SK-N-SH (cell line): Measurements from ENCODE around the gene GSK3B. TPM values are rescaled to one million over a fixed set of nuclear protein-coding genes. Genes with fewer than 3 reads are reported as not detected.
"Not testable (repeated sequence)": the region's sequence is repeated elsewhere in the genome, so short reads cannot be mapped to it uniquely, and the experiment has no call there.

ENCODE experiments used
- CTCF ChIA-PET: fragments of 300-600, 350-600 bp; formaldehyde crosslinking; extraction: SDS; loops from one replicate; lab custom pipeline; 2021; lab: Yijun Ruan, JAX
- POLR2A ChIA-PET: fragments of 350-600 bp; sonication (Branson Sonifier 250); formaldehyde crosslinking; extraction: SDS; loops from one replicate; lab custom pipeline; 2020; ENCODE audit warnings: antibody characterized with exemption, inconsistent platforms; lab: Yijun Ruan, JAX
- DNase-seq: peaks from one replicate; pipeline ENCODE4 v3.0.0; 2012
- H2AFZ ChIP-seq: fragments of 200-600 bp; sonication (generic); 2 replicates; pipeline ENCODE4 v1.8.1; 2016; ENCODE audit warnings: antibody characterized with exemption, mild to moderate bottlenecking, low read depth
- H3F3A ChIP-seq: fragments of 200-600 bp; sonication (generic); replicated peaks from 2 replicates; pipeline ENCODE3; 2016; ENCODE audit warnings: antibody characterized with exemption, mild to moderate bottlenecking; ENCODE audit not compliant: insufficient read depth
- H3K27ac ChIP-seq, 2 experiments: fragments of 200-500 bp in 1 of 2; fragments of 200-600 bp in 1 of 2; sonication (Bioruptor generic) in 1 of 2; sonication (generic), shearing (Covaris generic) in 1 of 2; 2 replicates each; pipeline versions ENCODE4 v1.5.1 to v1.6.1; 2014 to 2016; ENCODE audit warnings: low read depth in 2 of 2, inconsistent platforms in 1 of 2, low read length in 1 of 2, mild to moderate bottlenecking in 1 of 2, mixed read lengths in 1 of 2
- H3K27me3 ChIP-seq: fragments of 200-600 bp; sonication (generic), shearing (Covaris generic); 2 replicates; pipeline ENCODE4 v1.6.1; 2016; ENCODE audit warnings: mixed run types; ENCODE audit not compliant: insufficient read depth
- H3K36me3 ChIP-seq, 2 experiments: fragments of 200-500 bp in 1 of 2; fragments of 200-600 bp in 1 of 2; sonication (Bioruptor generic) in 1 of 2; sonication (generic) in 1 of 2; replicated peaks in 1 of 2; 2 replicates each; pipeline versions ENCODE3 to v1.5.1; 2014 to 2016; ENCODE audit warnings: low read length in 1 of 2, mild to moderate bottlenecking in 1 of 2; ENCODE audit not compliant: insufficient read depth in 2 of 2, control insufficient read depth in 1 of 2
- H3K4me1 ChIP-seq, 2 experiments: fragments of 200-500 bp in 1 of 2; fragments of 200-600 bp in 1 of 2; sonication (Bioruptor generic) in 1 of 2; sonication (generic), shearing (Covaris generic) in 1 of 2; 2 replicates each; pipeline versions ENCODE4 v1.5.1 to v1.6.1; 2014 to 2016; ENCODE audit warnings: low read depth in 1 of 2, low read length in 1 of 2, mixed run types in 1 of 2; ENCODE audit not compliant: insufficient read depth in 2 of 2, control insufficient read depth in 1 of 2
- H3K4me2 ChIP-seq: fragments of 200-600 bp; sonication (generic), shearing (Covaris generic); 2 replicates; pipeline ENCODE4 v1.6.1; 2017; ENCODE audit warnings: mixed run types
- H3K4me3 ChIP-seq, 2 experiments: fragments of 200-500 bp in 1 of 2; fragments of 200-600 bp in 1 of 2; sonication (Bioruptor generic) in 1 of 2; sonication (generic), shearing (Covaris generic) in 1 of 2; 2 replicates each; pipeline versions ENCODE4 v1.5.1 to v1.8.1; 2014 to 2016; ENCODE audit warnings: low read depth in 2 of 2, inconsistent platforms in 1 of 2, low read length in 1 of 2, mild to moderate bottlenecking in 1 of 2, mixed read lengths in 1 of 2, moderate library complexity in 1 of 2
- H3K79me2 ChIP-seq: fragments of 200-600 bp; sonication (generic); 2 replicates; pipeline ENCODE4 v1.8.1; 2017; ENCODE audit warnings: mild to moderate bottlenecking; ENCODE audit not compliant: insufficient read depth
- H3K9ac ChIP-seq: fragments of 200-600 bp; sonication (generic); 2 replicates; pipeline ENCODE4 v1.6.1; 2017; ENCODE audit warnings: mixed run types
- H3K9me2 ChIP-seq: fragments of 200-600 bp; sonication (generic); 2 replicates; pipeline ENCODE4 v1.6.1; 2017; ENCODE audit warnings: mixed run types
- H3K9me3 ChIP-seq: fragments of 200-600 bp; sonication (generic); 2 replicates; pipeline ENCODE4 v1.6.1; 2017; ENCODE audit warnings: mixed run types, mild to moderate bottlenecking, moderate library complexity
- H4K20me1 ChIP-seq: fragments of 200-600 bp; sonication (generic); 2 replicates; pipeline ENCODE4 v1.6.1; 2017; ENCODE audit warnings: mild to moderate bottlenecking, mixed run types; ENCODE audit not compliant: insufficient read depth
- CHD2 ChIP-seq: fragments of 150-350 bp; IDR thresholded peaks from 2 replicates; pipeline ENCODE4 v1.6.1; 2018; ENCODE audit warnings: low read length; ENCODE audit not compliant: partially characterized antibody
- ELF1 ChIP-seq: IDR thresholded peaks from 2 replicates; pipeline ENCODE4 v1.4.0; 2012
- FOXM1 ChIP-seq: IDR thresholded peaks from 2 replicates; pipeline ENCODE4 v1.4.0; 2012; ENCODE audit warnings: low read depth, mild to moderate bottlenecking
- JUND ChIP-seq: IDR thresholded peaks from 2 replicates; pipeline ENCODE4 v1.4.0; 2012
- MXI1 ChIP-seq: IDR thresholded peaks from 2 replicates; pipeline ENCODE4 v1.6.1; 2012; ENCODE audit warnings: mild to moderate bottlenecking, low read depth, low read length, improper control_type of control experiment
- POLR2AphosphoS5 ChIP-seq: IDR thresholded peaks from 2 replicates; pipeline ENCODE4 v1.6.1; 2012; ENCODE audit warnings: low read depth, low read length
- RFX5 ChIP-seq: IDR thresholded peaks from 2 replicates; pipeline ENCODE4 v1.6.1; 2012; ENCODE audit warnings: mild to moderate bottlenecking, improper control_type of control experiment, low read length
- SIN3A ChIP-seq: IDR thresholded peaks from 2 replicates; pipeline ENCODE4 v1.6.1; 2012; ENCODE audit warnings: low read depth, mild to moderate bottlenecking, low read length, moderate library complexity, borderline replicate concordance
- TAF1 ChIP-seq: IDR thresholded peaks from 2 replicates; pipeline ENCODE4 v1.6.1; 2012; ENCODE audit warnings: low read depth, mild to moderate bottlenecking, low read length, moderate library complexity, borderline replicate concordance
- TCF12 ChIP-seq: IDR thresholded peaks from 2 replicates; pipeline ENCODE4 v1.4.0; 2012
- WGBS: methylation state at CpG from one replicate; pipeline ENCODE4 v1.1.6; 2017; ENCODE audit warnings: low lambda C conversion rate; 5-methylcytosine and 5-hydroxymethylcytosine counted together
- polyA plus RNA-seq, 3 experiments: library from polyadenylated mRNA; depleted of rRNA; stranded (reverse); fragments of >200 nt; gene quantifications; 2 replicates each; pipeline ENCODE4 v1.2.3, GENCODE V29; 2012
- TF ChIP-seq, protein P1 (sequence below): IDR thresholded peaks from 2 replicates; pipeline ENCODE4 v1.4.0; 2012; ENCODE audit warnings: low read depth, borderline replicate concordance
- TF ChIP-seq, protein P2 (sequence below): fragments of 200-600 bp; sonication (generic); IDR thresholded peaks from 2 replicates; pipeline ENCODE4 v1.6.1; 2017; ENCODE audit warnings: antibody characterized with exemption, mild to moderate bottlenecking, moderate library complexity
- TF ChIP-seq, protein P3 (sequence below): IDR thresholded peaks from 2 replicates; pipeline ENCODE4 v1.4.0; 2012; ENCODE audit warnings: low read depth, borderline replicate concordance
- TF ChIP-seq, protein P4 (sequence below): fragments of 150-350 bp; IDR thresholded peaks from 2 replicates; pipeline ENCODE4 v1.6.1; 2016; ENCODE audit warnings: mild to moderate bottlenecking, low read depth, low read length

GSK3B gene
- polyA plus RNA-seq, 1 of the 3 experiments (the other 2 are of a cell fraction) = 15.9 TPM

DNA sequence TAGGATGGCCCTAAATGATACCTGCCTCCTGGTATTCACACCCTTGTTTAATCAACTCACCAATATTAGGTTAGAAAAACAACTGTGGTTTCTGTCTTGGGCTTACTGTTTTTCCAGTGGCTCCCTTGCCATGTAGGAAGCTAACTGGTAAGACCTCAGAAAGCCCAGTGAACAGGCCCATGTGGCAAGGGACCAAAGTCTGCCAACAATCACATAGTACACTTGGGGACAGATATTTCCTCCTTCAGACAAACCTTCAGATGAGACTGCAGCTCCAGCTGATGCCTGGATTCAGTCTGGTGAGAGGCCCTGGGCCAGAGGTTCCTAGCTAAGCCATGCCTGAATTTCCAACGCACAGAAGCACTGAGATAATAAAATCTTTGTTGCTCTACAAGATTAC, 96.1 kb downstream of the GSK3B start (continued):
- TF ChIP-seq, protein P1, sequence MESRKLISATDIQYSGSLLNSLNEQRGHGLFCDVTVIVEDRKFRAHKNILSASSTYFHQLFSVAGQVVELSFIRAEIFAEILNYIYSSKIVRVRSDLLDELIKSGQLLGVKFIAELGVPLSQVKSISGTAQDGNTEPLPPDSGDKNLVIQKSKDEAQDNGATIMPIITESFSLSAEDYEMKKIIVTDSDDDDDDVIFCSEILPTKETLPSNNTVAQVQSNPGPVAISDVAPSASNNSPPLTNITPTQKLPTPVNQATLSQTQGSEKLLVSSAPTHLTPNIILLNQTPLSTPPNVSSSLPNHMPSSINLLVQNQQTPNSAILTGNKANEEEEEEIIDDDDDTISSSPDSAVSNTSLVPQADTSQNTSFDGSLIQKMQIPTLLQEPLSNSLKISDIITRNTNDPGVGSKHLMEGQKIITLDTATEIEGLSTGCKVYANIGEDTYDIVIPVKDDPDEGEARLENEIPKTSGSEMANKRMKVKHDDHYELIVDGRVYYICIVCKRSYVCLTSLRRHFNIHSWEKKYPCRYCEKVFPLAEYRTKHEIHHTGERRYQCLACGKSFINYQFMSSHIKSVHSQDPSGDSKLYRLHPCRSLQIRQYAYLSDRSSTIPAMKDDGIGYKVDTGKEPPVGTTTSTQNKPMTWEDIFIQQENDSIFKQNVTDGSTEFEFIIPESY = no peak
- TF ChIP-seq SIN3A (no peak), CHD2 (no peak), FOXM1 (no peak)

DNA sequence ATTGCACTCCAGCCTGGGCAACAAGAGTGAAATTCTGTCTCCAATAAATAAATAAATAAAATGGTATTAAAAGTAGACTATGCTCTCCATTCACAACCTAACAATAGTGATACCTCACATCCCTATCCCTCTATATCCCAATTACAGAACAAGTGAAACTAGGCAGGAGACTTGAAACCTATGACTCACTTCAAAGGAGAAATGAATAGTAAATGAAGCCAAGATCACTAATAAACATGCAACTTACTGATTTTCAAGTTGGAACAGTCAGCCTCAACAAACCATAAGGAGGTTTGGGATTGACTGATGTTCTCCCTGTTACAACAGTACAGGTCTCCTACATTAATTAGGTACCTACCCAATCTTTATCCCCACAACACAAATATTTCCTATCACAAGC, 103.4 kb downstream of the GSK3B start:
- Histone ChIP-seq H3K4me3 (no peak overlapping the region), H2AFZ (no peak overlapping the region), H3K9me2 (no peaks in the 10 kb centered on the region), H3K27me3 (no peaks in the 10 kb centered on the region), H4K20me1 (peaks cover 55% of the 10 kb centered on the region), H3K4me1 (no peaks in the 10 kb centered on the region; a peak in 2 of 4 replicates), H3K36me3 (peaks cover 0 to 15% of the 10 kb centered on the region in 2 experiments), H3K4me2 (no peak overlapping the region), H3K79me2 (peaks cover 98% of the 10 kb centered on the region), H3K27ac (no peak overlapping the region), H3K9me3 (no peaks in the 10 kb centered on the region), H3F3A (peaks cover 20% of the 10 kb centered on the region), H3K9ac (no peak overlapping the region)
- DNase-seq = no peak
- no peak for TF ChIP-seq CHD2
- TF ChIP-seq, protein P2, sequence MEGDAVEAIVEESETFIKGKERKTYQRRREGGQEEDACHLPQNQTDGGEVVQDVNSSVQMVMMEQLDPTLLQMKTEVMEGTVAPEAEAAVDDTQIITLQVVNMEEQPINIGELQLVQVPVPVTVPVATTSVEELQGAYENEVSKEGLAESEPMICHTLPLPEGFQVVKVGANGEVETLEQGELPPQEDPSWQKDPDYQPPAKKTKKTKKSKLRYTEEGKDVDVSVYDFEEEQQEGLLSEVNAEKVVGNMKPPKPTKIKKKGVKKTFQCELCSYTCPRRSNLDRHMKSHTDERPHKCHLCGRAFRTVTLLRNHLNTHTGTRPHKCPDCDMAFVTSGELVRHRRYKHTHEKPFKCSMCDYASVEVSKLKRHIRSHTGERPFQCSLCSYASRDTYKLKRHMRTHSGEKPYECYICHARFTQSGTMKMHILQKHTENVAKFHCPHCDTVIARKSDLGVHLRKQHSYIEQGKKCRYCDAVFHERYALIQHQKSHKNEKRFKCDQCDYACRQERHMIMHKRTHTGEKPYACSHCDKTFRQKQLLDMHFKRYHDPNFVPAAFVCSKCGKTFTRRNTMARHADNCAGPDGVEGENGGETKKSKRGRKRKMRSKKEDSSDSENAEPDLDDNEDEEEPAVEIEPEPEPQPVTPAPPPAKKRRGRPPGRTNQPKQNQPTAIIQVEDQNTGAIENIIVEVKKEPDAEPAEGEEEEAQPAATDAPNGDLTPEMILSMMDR = no peak
- TF ChIP-seq RFX5 = no peak
- CTCF ChIA-PET = no interaction called here
- POLR2A ChIA-PET = no interaction called here

DNA sequence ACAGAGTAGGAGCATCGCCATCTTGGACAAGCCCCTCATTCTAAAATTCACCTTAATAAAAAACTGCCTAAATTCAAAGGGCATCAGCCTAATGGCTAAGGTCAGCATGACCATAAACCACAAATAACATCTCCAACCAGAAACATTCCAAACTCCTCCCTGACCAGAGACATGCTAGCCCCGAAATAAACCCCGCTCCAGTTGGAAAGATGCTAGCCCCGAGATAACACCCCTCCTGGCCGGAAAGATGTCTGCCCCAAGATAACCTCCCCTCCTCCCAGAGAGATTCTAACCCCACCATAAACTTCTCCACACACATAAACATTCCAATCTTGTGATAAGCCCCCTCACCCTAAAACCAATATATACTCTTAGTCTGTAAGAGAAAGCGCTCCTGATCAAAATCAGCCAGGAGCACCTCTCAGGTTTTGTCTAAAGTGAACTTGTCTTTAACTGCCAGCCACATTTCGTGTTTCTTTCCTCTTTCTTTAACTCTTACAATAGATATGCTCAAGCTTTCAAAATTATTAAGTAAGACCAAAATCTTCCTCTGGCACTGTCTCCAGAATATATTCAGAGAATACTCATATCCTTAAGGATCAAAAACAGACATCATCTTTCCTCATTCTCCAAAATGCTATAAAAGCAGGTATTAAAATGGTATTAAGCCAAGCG, 104.1 kb downstream of the GSK3B start:
- Histone ChIP-seq H3K27me3 (no peaks in the 10 kb centered on the region), H3K36me3 (peaks cover 0 to 12% of the 10 kb centered on the region in 2 experiments), H4K20me1 (peaks cover 56% of the 10 kb centered on the region), H3K4me1 (no peaks in the 10 kb centered on the region; a peak in 2 of 4 replicates), H3F3A (peaks cover 20% of the 10 kb centered on the region), H2AFZ (no peak overlapping the region), H3K9me3 (no peaks in the 10 kb centered on the region; the same call in 1 of the 2 replicates), H3K9ac (no peak overlapping the region), H3K27ac (no peak overlapping the region), H3K9me2 (no peaks in the 10 kb centered on the region), H3K4me3 (no peak overlapping the region), H3K4me2 (no peak overlapping the region), H3K79me2 (peaks cover 98% of the 10 kb centered on the region)
- WGBS = 97% methylated on average over 8 of the region's 8 CpGs
- ChIA-PET POLR2A (no interaction called here), CTCF (no interaction called here)
- DNase-seq = no peak
- TF ChIP-seq ELF1 (no peak), CHD2 (no peak), TCF12 (no peak), POLR2AphosphoS5 (no peak), MXI1 (no peak), TAF1 (no peak), JUND (no peak)
- TF ChIP-seq, protein P3, sequence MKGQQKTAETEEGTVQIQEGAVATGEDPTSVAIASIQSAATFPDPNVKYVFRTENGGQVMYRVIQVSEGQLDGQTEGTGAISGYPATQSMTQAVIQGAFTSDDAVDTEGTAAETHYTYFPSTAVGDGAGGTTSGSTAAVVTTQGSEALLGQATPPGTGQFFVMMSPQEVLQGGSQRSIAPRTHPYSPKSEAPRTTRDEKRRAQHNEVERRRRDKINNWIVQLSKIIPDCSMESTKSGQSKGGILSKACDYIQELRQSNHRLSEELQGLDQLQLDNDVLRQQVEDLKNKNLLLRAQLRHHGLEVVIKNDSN = no peak
- TF ChIP-seq, protein P4, sequence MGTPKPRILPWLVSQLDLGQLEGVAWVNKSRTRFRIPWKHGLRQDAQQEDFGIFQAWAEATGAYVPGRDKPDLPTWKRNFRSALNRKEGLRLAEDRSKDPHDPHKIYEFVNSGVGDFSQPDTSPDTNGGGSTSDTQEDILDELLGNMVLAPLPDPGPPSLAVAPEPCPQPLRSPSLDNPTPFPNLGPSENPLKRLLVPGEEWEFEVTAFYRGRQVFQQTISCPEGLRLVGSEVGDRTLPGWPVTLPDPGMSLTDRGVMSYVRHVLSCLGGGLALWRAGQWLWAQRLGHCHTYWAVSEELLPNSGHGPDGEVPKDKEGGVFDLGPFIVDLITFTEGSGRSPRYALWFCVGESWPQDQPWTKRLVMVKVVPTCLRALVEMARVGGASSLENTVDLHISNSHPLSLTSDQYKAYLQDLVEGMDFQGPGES = no peak

DNA sequence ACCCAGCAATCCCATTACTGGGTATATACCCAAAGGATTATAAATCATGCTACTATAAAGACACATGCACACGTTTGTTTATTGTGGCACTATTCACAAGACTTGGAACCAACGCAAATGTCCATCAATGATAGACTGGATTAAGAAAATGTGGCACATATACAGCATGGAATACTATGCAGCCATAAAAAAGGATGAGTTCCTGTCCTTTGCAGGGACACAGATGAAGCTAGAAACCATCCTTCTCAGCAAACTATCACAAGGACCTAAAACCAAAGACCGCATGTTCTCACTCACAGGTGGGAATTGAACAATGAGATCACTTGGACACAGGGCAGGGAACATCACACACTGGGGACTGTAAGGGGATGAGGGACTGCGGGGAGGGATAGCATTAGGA, 107.4 kb downstream of the GSK3B start:
- H3K4me3 ChIP-seq, H3K9me2 ChIP-seq, H3K9me3 ChIP-seq, H3K27ac ChIP-seq, POLR2A ChIA-PET, DNase-seq, H3K27me3 ChIP-seq, H2AFZ ChIP-seq, H3K4me2 ChIP-seq, CTCF ChIA-PET, H3K9ac ChIP-seq, H3K36me3 ChIP-seq, H3K4me1 ChIP-seq: not testable (repeated sequence)
- Histone ChIP-seq H3K79me2 (peaks cover 100% of the 10 kb centered on the region), H4K20me1 (peaks cover 73% of the 10 kb centered on the region), H3F3A (peaks cover 14% of the 10 kb centered on the region)
- 100% methylated on average over 4 of the region's 4 CpGs for WGBS
